SK-N-SH treated with all-trans-retinoic acid at 6 μM for 48 hours (cell line): ENCODE measurements around the gene SLC35D2.

ENCODE experiments used
- ATAC-seq: fragments of 200-7000 bp; cut with Tn5 transposase; 3 replicates; pipeline ENCODE4 v1.9.1; 2020; ENCODE audit warnings: mild to moderate bottlenecking, moderate library complexity
- ARNTL ChIP-seq: fragments of 450-650 bp; formaldehyde crosslinking; IDR thresholded peaks from 2 replicates; pipeline ENCODE4 v1.5.0; 2020; ENCODE audit warnings: low read depth, mild to moderate bottlenecking, moderate library complexity, borderline replicate concordance
- BACH2 ChIP-seq: fragments of 250-450 bp; sonication (Bioruptor Pico); IDR thresholded peaks from 2 replicates; pipeline ENCODE4 v1.9.0; 2021; ENCODE audit warnings: mild to moderate bottlenecking, borderline replicate concordance
- CREB5 ChIP-seq: fragments of 250-450 bp; sonication (Bioruptor Pico); IDR thresholded peaks from 2 replicates; pipeline ENCODE4 v1.5.1; 2020; ENCODE audit warnings: low read depth, mild to moderate bottlenecking, moderate library complexity
- CSDC2 ChIP-seq: fragments of 250-450 bp; sonication (Bioruptor Pico); IDR thresholded peaks from 2 replicates; pipeline ENCODE4 v1.5.0; 2020; ENCODE audit warnings: mild to moderate bottlenecking, moderate library complexity
- CSRNP3 ChIP-seq: fragments of 250-450 bp; sonication (Bioruptor Pico); IDR thresholded peaks from 2 replicates; pipeline ENCODE4 v1.5.1; 2021; ENCODE audit warnings: mild to moderate bottlenecking, moderate library complexity
- ESRRG ChIP-seq: fragments of 250-450 bp; sonication (Bioruptor Pico); IDR thresholded peaks from 2 replicates; pipeline ENCODE4 v1.6.1; 2021; ENCODE audit warnings: mild to moderate bottlenecking
- GLIS3 ChIP-seq: fragments of 250-450 bp; sonication (Bioruptor Pico); IDR thresholded peaks from 2 replicates; pipeline ENCODE4 v1.5.0; 2020; ENCODE audit warnings: mild to moderate bottlenecking, moderate library complexity
- ISL1 ChIP-seq: fragments of 250-450 bp; sonication (Bioruptor Pico); IDR thresholded peaks from 2 replicates; pipeline ENCODE4 v2.1.2; 2022; ENCODE audit warnings: mild to moderate bottlenecking, moderate library complexity
- OSR1 ChIP-seq: fragments of 250-450 bp; sonication (Bioruptor Pico); IDR thresholded peaks from 2 replicates; pipeline ENCODE4 v1.8.0; 2022; ENCODE audit warnings: moderate library complexity, mild to moderate bottlenecking, inconsistent platforms
- POU6F1 ChIP-seq: fragments of 250-450 bp; sonication (Bioruptor Pico); IDR thresholded peaks from 2 replicates; pipeline ENCODE4 v1.8.0; 2021; ENCODE audit warnings: low read depth, mild to moderate bottlenecking, moderate library complexity, borderline replicate concordance
- PPARA ChIP-seq: fragments of 250-450 bp; sonication (Bioruptor Pico); IDR thresholded peaks from 2 replicates; pipeline ENCODE4 v1.5.0; 2020; ENCODE audit warnings: mild to moderate bottlenecking, borderline replicate concordance
- RARB ChIP-seq: fragments of 250-450 bp; sonication (Bioruptor Pico); IDR thresholded peaks from 2 replicates; pipeline ENCODE4 v1.8.0; 2021; ENCODE audit warnings: mild to moderate bottlenecking, moderate library complexity
- SNAI2 ChIP-seq: fragments of 250-450 bp; sonication (Bioruptor Pico); IDR thresholded peaks from 2 replicates; pipeline ENCODE4 v1.5.0; 2020; ENCODE audit warnings: mild to moderate bottlenecking, moderate library complexity
- TCF4 ChIP-seq: fragments of 250-450 bp; sonication (Bioruptor Pico); IDR thresholded peaks from 2 replicates; pipeline ENCODE4 v1.8.0; 2021; ENCODE audit warnings: mild to moderate bottlenecking, moderate library complexity, borderline replicate concordance
- TOX ChIP-seq: fragments of 250-450 bp; sonication (Bioruptor Pico); IDR thresholded peaks from 2 replicates; pipeline ENCODE4 v1.8.0; 2021; ENCODE audit warnings: mild to moderate bottlenecking, moderate library complexity, borderline replicate concordance
- TSHZ2 ChIP-seq: fragments of 250-450 bp; sonication (Bioruptor Pico); IDR thresholded peaks from 2 replicates; pipeline ENCODE4 v1.5.0; 2020; ENCODE audit warnings: mild to moderate bottlenecking, moderate library complexity
- ZC3H10 ChIP-seq: fragments of 250-450 bp; sonication (Bioruptor Pico); IDR thresholded peaks from 2 replicates; pipeline ENCODE4 v1.5.1; 2021; ENCODE audit warnings: mild to moderate bottlenecking, moderate library complexity
- ZFP3 ChIP-seq: fragments of 250-450 bp; sonication (Bioruptor Pico); IDR thresholded peaks from 2 replicates; pipeline ENCODE4 v1.5.0; 2020; ENCODE audit warnings: mild to moderate bottlenecking, moderate library complexity
- ZFP30 ChIP-seq: fragments of 450-650 bp; formaldehyde crosslinking; IDR thresholded peaks from 2 replicates; pipeline ENCODE4 v1.5.0; 2022; ENCODE audit warnings: mild to moderate bottlenecking, moderate library complexity
- ZNF565 ChIP-seq: fragments of 450-650 bp; formaldehyde crosslinking; conservative IDR thresholded peaks from 2 replicates; pipeline ENCODE4 v1.5.0; 2020; ENCODE audit warnings: low read depth, mild to moderate bottlenecking, moderate library complexity
- ZNF70 ChIP-seq: fragments of 450-650 bp; formaldehyde crosslinking; IDR thresholded peaks from 2 replicates; pipeline ENCODE4 v1.5.0; 2020; ENCODE audit warnings: mild to moderate bottlenecking, moderate library complexity
- ZNF8 ChIP-seq: fragments of 450-650 bp; formaldehyde crosslinking; IDR thresholded peaks from 2 replicates; pipeline ENCODE4 v1.5.0; 2020; ENCODE audit warnings: mild to moderate bottlenecking, moderate library complexity

The SLC35D2 gene

GRCh38 chr9:96392263-96392662 lies 8.8 kb upstream of the SLC35D2 start:
- TF ChIP-seq PPARA (CRISPR knock-in tag) (no peak), OSR1 (CRISPR knock-in tag) (no peak), ZC3H10 (CRISPR knock-in tag) (no peak), ZFP30 (no peak), ESRRG (no peak), SNAI2 (CRISPR knock-in tag) (no peak), BACH2 (CRISPR knock-in tag) (no peak), TSHZ2 (CRISPR knock-in tag) (no peak), TOX (CRISPR knock-in tag) (no peak), ZNF8 (no peak), ISL1 (no peak), POU6F1 (CRISPR knock-in tag) (no peak), RARB (CRISPR knock-in tag) (no peak), TCF4 (no peak), ARNTL (CRISPR knock-in tag) (no peak)
- no peak for ATAC-seq

GRCh38 chr9:96391021-96391765 lies 7.7 kb upstream of the SLC35D2 start:
- TF ChIP-seq ZFP3 (CRISPR knock-in tag) (no peak), ISL1 (no peak), RARB (CRISPR knock-in tag) (no peak), ZC3H10 (CRISPR knock-in tag) (no peak), TCF4 (no peak), TSHZ2 (CRISPR knock-in tag) (no peak), ZFP30 (no peak), BACH2 (CRISPR knock-in tag) (no peak), ZNF70 (CRISPR knock-in tag) (no peak), ZNF565 (CRISPR knock-in tag) (no peak), ARNTL (CRISPR knock-in tag) (no peak), ZNF8 (no peak), ESRRG (no peak), TOX (CRISPR knock-in tag) (no peak), CSRNP3 (CRISPR knock-in tag) (no peak), SNAI2 (CRISPR knock-in tag) (no peak), PPARA (CRISPR knock-in tag) (no peak), CSDC2 (CRISPR knock-in tag) (no peak)

GRCh38 chr9:96388144-96388543 lies 4.6 kb upstream of the SLC35D2 start:
- no peak for ATAC-seq
- no peak for TF ChIP-seq ZFP30
- no peak for TF ChIP-seq SNAI2 (CRISPR knock-in tag)
- TF ChIP-seq ZNF70 (CRISPR knock-in tag): no peak
- TF ChIP-seq ZNF565 (CRISPR knock-in tag): no peak
- TF ChIP-seq GLIS3 (CRISPR knock-in tag): no peak
- no peak for TF ChIP-seq BACH2 (CRISPR knock-in tag)
- no peak for TF ChIP-seq TOX (CRISPR knock-in tag)
- no peak for TF ChIP-seq ZNF8
- TF ChIP-seq OSR1 (CRISPR knock-in tag): no peak
- TF ChIP-seq ZC3H10 (CRISPR knock-in tag): no peak
- no peak for TF ChIP-seq RARB (CRISPR knock-in tag)
- no peak for TF ChIP-seq CREB5 (CRISPR knock-in tag)
- TF ChIP-seq ZFP3 (CRISPR knock-in tag): no peak
- no peak for TF ChIP-seq TSHZ2 (CRISPR knock-in tag)
- no peak for TF ChIP-seq ARNTL (CRISPR knock-in tag)

More at GRCh38 chr9:96391021-96391765, 7.7 kb upstream of the SLC35D2 start:
- no peak for ATAC-seq
